ENCODE results near the gene CEP70. TPM values are rescaled to one million over a fixed set of nuclear protein-coding genes. Genes with fewer than 3 reads are reported as not detected.

The CEP70 gene
- polyA plus RNA-seq, 2 of the 4 experiments (the other 2 are of a cell fraction) = 16.5 to 17.1 TPM

- H3K27ac ChIP-seq = no peak overlapping the region
- peak; percentile 76 for TF ChIP-seq RAD21 (conservative IDR thresholded peaks at IDR 0.05 in 1 of 2, IDR thresholded peaks at IDR 0.05 in 1 of 2)
- peak; percentile 44 for TF ChIP-seq SMC3 (IDR thresholded peaks at IDR 0.05)
- TF ChIP-seq HDAC2 (IDR thresholded peaks at IDR 0.05) = no peak
- TF ChIP-seq CTCF (IDR thresholded peaks at IDR 0.05) = peak; percentile 73
- DNase-seq (ENCODE audit: low read depth in 1 of 2, low spot score in 1 of 2) (peak; percentile 44 to 45), FAIRE-seq (no peak), ATAC-seq (peak; percentile 64 to 81; a peak in 5 of 6 replicates)
- no peak overlapping the region for H3K4me3 ChIP-seq
- CTCF ChIA-PET = interaction anchor here (0.6 to 2.7 kb wide), 27 partner anchors 10 to 500 kb away, joined by 3 to 21 read pairs (median 4); partner anchors contain the start of genes CEP70 and ESYT3
- WGBS (ENCODE audit: missing lambda C conversion rate) = 26% methylated on average over 4 of the region's 4 CpGs
- POLR2A ChIA-PET = interaction anchor here (0.8 kb wide), 1 partner anchor 115 kb away, joined by 3 read pairs; the partner anchor contains the start of gene CEP70
- H3K4me1 ChIP-seq = no peaks in the 10 kb centered on the region
- no peaks in the 10 kb centered on the region for H3K9me3 ChIP-seq
- H3K4me2 ChIP-seq = no peak overlapping the region
Measured at GRCh38 chr3:138479438-138479863, 114.6 kb downstream of the CEP70 start.

- TF ChIP-seq POLR2A (IDR thresholded peaks at IDR 0.05; ENCODE audit: low read length) = no peak
- no peak for TF ChIP-seq RARB (CRISPR knock-in tag; IDR thresholded peaks at IDR 0.05)
- TF ChIP-seq E2F6 (IDR thresholded peaks at IDR 0.05; ENCODE audit: borderline replicate concordance, low read depth) = no peak
- TF ChIP-seq EHF (CRISPR knock-in tag; IDR thresholded peaks at IDR 0.05) = no peak
- TF ChIP-seq HOXB5 (CRISPR knock-in tag; IDR thresholded peaks at IDR 0.05) = no peak
- TF ChIP-seq TP53 (CRISPR knock-in tag; IDR thresholded peaks at IDR 0.05) = no peak
- no peak for TF ChIP-seq NFE2L2 (conservative IDR thresholded peaks at IDR 0.05; ENCODE audit: low read length)
- TF ChIP-seq FOSL2 (IDR thresholded peaks at IDR 0.05) = no peak
- TF ChIP-seq FOSL2 (CRISPR knock-in tag; IDR thresholded peaks at IDR 0.05) = no peak
- no peak for TF ChIP-seq ATOH8 (CRISPR knock-in tag; IDR thresholded peaks at IDR 0.05; ENCODE audit: low read depth)
- TF ChIP-seq ZFP36 (IDR thresholded peaks at IDR 0.05; ENCODE audit: borderline replicate concordance, partially characterized antibody) = no peak
- no peak for TF ChIP-seq FOXS1 (CRISPR knock-in tag; IDR thresholded peaks at IDR 0.05)
- no peak for TF ChIP-seq EP300 (IDR thresholded peaks at IDR 0.05)
- no peak for TF ChIP-seq CBX2 (IDR thresholded peaks at IDR 0.05; ENCODE audit: borderline replicate concordance, low read depth)
- FAIRE-seq (no peak), ATAC-seq (no peak), DNase-seq (ENCODE audit: low read depth in 1 of 2, low spot score in 1 of 2) (no peak)
- ChIA-PET CTCF (interaction anchor here (0.7 to 2.7 kb wide), 4 partner anchors 60 to 445 kb away, joined by 3 to 21 read pairs (median 4); partner anchors contain the start of gene CEP70), POLR2A (no interaction called here)
- Histone ChIP-seq H3K4me1 (no peaks in the 10 kb centered on the region), H3K27ac (no peak overlapping the region), H3K9me3 (no peaks in the 10 kb centered on the region), H3K4me2 (no peak overlapping the region), H3K4me3 (no peak overlapping the region)
- WGBS (ENCODE audit: missing lambda C conversion rate) = 96% methylated on average over 3 of the region's 3 CpGs
Measured at GRCh38 chr3:138477801-138478200, 116.3 kb downstream of the CEP70 start.

GRCh38 chr3:138477120-138477519, 116.9 kb downstream of the CEP70 start:
- DNase-seq (ENCODE audit: low read depth in 1 of 2, low spot score in 1 of 2) = no peak
- TF ChIP-seq ELK1 (IDR thresholded peaks at IDR 0.05; ENCODE audit: low read depth, low read length) (no peak), MYC (IDR thresholded peaks at IDR 0.05; ENCODE audit: borderline replicate concordance, low read length) (no peak), CBX8 (IDR thresholded peaks at IDR 0.05) (no peak), RARB (CRISPR knock-in tag; IDR thresholded peaks at IDR 0.05) (no peak), RAD21 (conservative IDR thresholded peaks at IDR 0.05 in 1 of 2, IDR thresholded peaks at IDR 0.05 in 1 of 2) (no peak), JUN (IDR thresholded peaks at IDR 0.05) (no peak), KDM1A (IDR thresholded peaks at IDR 0.05; ENCODE audit: low read depth) (no peak), FOSB (CRISPR knock-in tag; IDR thresholded peaks at IDR 0.05) (no peak), BHLHE40 (IDR thresholded peaks at IDR 0.05; ENCODE audit: low read depth, low read length) (no peak), NFE2L2 (conservative IDR thresholded peaks at IDR 0.05; ENCODE audit: low read length) (no peak), CHD4 (IDR thresholded peaks at IDR 0.05; ENCODE audit: borderline replicate concordance) (no peak)
- POLR2A ChIA-PET = no interaction called here
- no peak for FAIRE-seq
- Histone ChIP-seq H3K9me3 (no peaks in the 10 kb centered on the region), H3K27ac (no peak overlapping the region), H3K4me2 (no peak overlapping the region), H3K4me1 (no peaks in the 10 kb centered on the region), H3K4me3 (no peak overlapping the region)
- CTCF ChIA-PET = interaction anchor here (0.9 to 2.7 kb wide), 3 partner anchors 60 to 446 kb away, joined by 3 to 21 read pairs (median 5); no protein-coding TSS in a partner anchor
- no peak for ATAC-seq
